Neural cell (in vitro differentiated cells): ENCODE data around the gene ASPSCR1. TPM values are rescaled to one million over a fixed set of nuclear protein-coding genes. Genes with fewer than 3 reads are reported as not detected.

Experiments
- H2AFZ ChIP-seq: fragments of 200-600, 300-800 bp; sonication (generic), shearing (Covaris generic); 2 replicates; pipeline ENCODE4 v1.6.0; 2014; ENCODE audit warnings: low read depth, mild to moderate bottlenecking, antibody characterized with exemption, low read length, moderate library complexity
- H3F3A ChIP-seq: fragments of 200-600 bp; shearing (Covaris generic); 2 replicates; pipeline ENCODE4 v1.6.1; 2016; ENCODE audit warnings: mild to moderate bottlenecking, moderate library complexity, mixed read lengths, antibody characterized with exemption, low read length; ENCODE audit not compliant: insufficient read depth, poor library complexity, severe bottlenecking
- H3K27ac ChIP-seq: fragments of 200-600, 300-800 bp; sonication (generic), shearing (Covaris generic); 2 replicates; pipeline ENCODE4 v1.5.1; 2014; ENCODE audit warnings: mild to moderate bottlenecking, low read length, moderate library complexity
- H3K27me3 ChIP-seq: fragments of 300-800, 200-600 bp; sonication (generic), shearing (Covaris generic); 2 replicates; pipeline ENCODE4 v1.6.0; 2014; ENCODE audit warnings: mild to moderate bottlenecking, low read depth, low read length, moderate library complexity; ENCODE audit not compliant: insufficient read depth
- H3K36me3 ChIP-seq: fragments of 300-800, 200-600 bp; sonication (generic), shearing (Covaris generic); 2 replicates; pipeline ENCODE4 v1.5.1; 2014; ENCODE audit warnings: mild to moderate bottlenecking, antibody characterized with exemption, low read length, moderate library complexity; ENCODE audit not compliant: insufficient read depth
- H3K4me2 ChIP-seq: fragments of 300-800, 200-600 bp; sonication (generic), shearing (Covaris generic); 2 replicates; pipeline ENCODE4 v1.6.0; 2014; ENCODE audit warnings: mild to moderate bottlenecking, low read length
- H3K4me3 ChIP-seq: fragments of 300-800, 200-600 bp; sonication (generic), shearing (Covaris generic); 2 replicates; pipeline ENCODE4 v1.5.1; 2014; ENCODE audit warnings: mild to moderate bottlenecking, low read length, moderate library complexity
- H3K79me2 ChIP-seq: fragments of 200-600 bp; shearing (Covaris generic); replicated peaks from 2 replicates; pipeline ENCODE4 v1.6.0; 2014; ENCODE audit warnings: mild to moderate bottlenecking, low read length, moderate library complexity; ENCODE audit not compliant: insufficient read depth
- H3K9ac ChIP-seq: fragments of 300-800, 200-600 bp; sonication (generic), shearing (Covaris generic); 2 replicates; pipeline ENCODE4 v1.6.1; 2016; ENCODE audit warnings: mild to moderate bottlenecking, low read length, mixed read lengths
- H3K9me2 ChIP-seq: fragments of 200-600 bp; shearing (Covaris generic); 2 replicates; pipeline ENCODE4 v1.6.1; 2016; ENCODE audit warnings: mild to moderate bottlenecking, low read length, mixed read lengths; ENCODE audit not compliant: insufficient read depth
- H3K9me3 ChIP-seq: fragments of 200-600, 300-800 bp; sonication (generic), shearing (Covaris generic); 2 replicates; pipeline ENCODE4 v1.6.1; 2016; ENCODE audit warnings: mild to moderate bottlenecking, mixed run types, low read length, moderate library complexity, mixed read lengths
- H4K20me1 ChIP-seq: fragments of 200-600 bp; shearing (Covaris generic); 2 replicates; pipeline ENCODE4 v1.6.1; 2016; ENCODE audit warnings: mild to moderate bottlenecking, mixed run types; ENCODE audit not compliant: insufficient read depth
- CTCF ChIP-seq: fragments of 450-650 bp; IDR thresholded peaks from 2 replicates; pipeline ENCODE4 v1.5.1; 2014; ENCODE audit warnings: antibody characterized with exemption, mild to moderate bottlenecking, moderate library complexity; ENCODE audit not compliant: poor library complexity, severe bottlenecking
- EP300 ChIP-seq: fragments of 450-650 bp; conservative IDR thresholded peaks from 2 replicates; pipeline ENCODE4 v1.6.1; 2014; ENCODE audit warnings: antibody characterized with exemption, mild to moderate bottlenecking, moderate library complexity; ENCODE audit not compliant: poor library complexity, severe bottlenecking
- EZH2 ChIP-seq: fragments of 200-600, 300-800 bp; shearing (Covaris generic), sonication (generic); IDR thresholded peaks from 2 replicates; pipeline ENCODE4 v1.6.1; 2014; ENCODE audit warnings: antibody characterized with exemption, low read length, borderline replicate concordance, mild to moderate bottlenecking; ENCODE audit not compliant: insufficient read depth, poor library complexity, severe bottlenecking
- MXI1 ChIP-seq: fragments of 450-650 bp; conservative IDR thresholded peaks from 2 replicates; pipeline ENCODE4 v1.6.1; 2014; ENCODE audit warnings: antibody characterized with exemption, mild to moderate bottlenecking; ENCODE audit not compliant: poor library complexity, severe bottlenecking
- POLR2AphosphoS5 ChIP-seq: IDR thresholded peaks from 2 replicates; pipeline ENCODE4 v1.6.1; 2012
- RAD21 ChIP-seq: fragments of 450-650 bp; conservative IDR thresholded peaks from 2 replicates; pipeline ENCODE4 v1.6.1; 2014; ENCODE audit warnings: antibody characterized with exemption, mild to moderate bottlenecking, moderate library complexity
- REST ChIP-seq: IDR thresholded peaks from 2 replicates; pipeline ENCODE4 v1.6.1; 2012; ENCODE audit warnings: borderline replicate concordance
- SMC3 ChIP-seq: fragments of 450-650 bp; conservative IDR thresholded peaks from 2 replicates; pipeline ENCODE4 v1.6.1; 2014; ENCODE audit warnings: antibody characterized with exemption, mild to moderate bottlenecking, moderate library complexity; ENCODE audit not compliant: poor library complexity
- TAF1 ChIP-seq: IDR thresholded peaks from 2 replicates; pipeline ENCODE4 v1.6.1; 2012; ENCODE audit warnings: low read depth
- polyA plus RNA-seq: library from polyadenylated mRNA; depleted of rRNA; stranded (reverse); fragments of >200 nt; gene quantifications from 2 replicates; pipeline ENCODE4 v1.2.3, GENCODE V29; 2014

Gene ASPSCR1
- polyA plus RNA-seq, 1 donor from 2014 or later: 28.0 TPM

- H3K4me2 ChIP-seq: no peak overlapping the region
- no peak overlapping the region for H3K27ac ChIP-seq
- H4K20me1 ChIP-seq: no peaks in the 10 kb centered on the region
- no peak overlapping the region for H3K9ac ChIP-seq
- TF ChIP-seq CTCF: no peak
- TF ChIP-seq POLR2AphosphoS5: no peak
- no peak for TF ChIP-seq EZH2
- TF ChIP-seq RAD21: no peak
- no peak for TF ChIP-seq REST
- TF ChIP-seq MXI1: no peak
- no peak for TF ChIP-seq EP300
- no peak for TF ChIP-seq TAF1
- TF ChIP-seq SMC3: no peak
- H3K36me3 ChIP-seq: no peaks in the 10 kb centered on the region
- H3K79me2 ChIP-seq: no peaks in the 10 kb centered on the region
- H3K27me3 ChIP-seq: no peaks in the 10 kb centered on the region
- no peaks in the 10 kb centered on the region for H3K9me3 ChIP-seq
- no peak overlapping the region for H2AFZ ChIP-seq
- H3F3A ChIP-seq: no peaks in the 10 kb centered on the region
- H3K4me3 ChIP-seq: no peak overlapping the region
- no peaks in the 10 kb centered on the region for H3K9me2 ChIP-seq
These were observed 43.2 kb upstream of the ASPSCR1 start for GRCh38 chr17:81934098-81934757.

GRCh38 chr17:81934850-81935708 lies 42.4 kb upstream of the ASPSCR1 start:
- no peaks in the 10 kb centered on the region for H4K20me1 ChIP-seq
- no peaks in the 10 kb centered on the region for H3K36me3 ChIP-seq
- no peaks in the 10 kb centered on the region for H3F3A ChIP-seq
- H3K9ac ChIP-seq: no peak overlapping the region
- TF ChIP-seq CTCF: no peak
- TF ChIP-seq REST: no peak
- TF ChIP-seq SMC3: no peak
- TF ChIP-seq EP300: no peak
- no peak for TF ChIP-seq RAD21
- no peak for TF ChIP-seq TAF1
- no peak for TF ChIP-seq POLR2AphosphoS5
- no peak for TF ChIP-seq EZH2
- no peaks in the 10 kb centered on the region for H3K79me2 ChIP-seq
- H2AFZ ChIP-seq: no peak overlapping the region
- H3K27me3 ChIP-seq: no peaks in the 10 kb centered on the region
- H3K4me3 ChIP-seq: no peak overlapping the region
- H3K4me2 ChIP-seq: no peak overlapping the region
- no peaks in the 10 kb centered on the region for H3K9me3 ChIP-seq
- H3K9me2 ChIP-seq: no peaks in the 10 kb centered on the region
- no peak overlapping the region for H3K27ac ChIP-seq
